H1 (cell line): ENCODE results near the gene FAM171A1.

Experiments used
- CBX8 ChIP-seq: fragments of 300-800, 300-1000 bp; sonication (generic); IDR thresholded peaks from 2 replicates; pipeline ENCODE4 v1.7.1; 2016; ENCODE audit warnings: low read depth, low read length, borderline replicate concordance
- CEBPB ChIP-seq: IDR thresholded peaks from 2 replicates; pipeline ENCODE4 v1.6.1; 2012; ENCODE audit warnings: low read depth, low read length
- EP300 ChIP-seq, 2 experiments: IDR thresholded peaks; 1 replicate in 1 of 2; 2 replicates in 1 of 2; pipeline ENCODE4 v1.6.1; 2011 to 2012; ENCODE audit warnings: low read depth in 2 of 2, low read length in 2 of 2, mild to moderate bottlenecking in 2 of 2, borderline replicate concordance in 1 of 2, inconsistent platforms in 1 of 2, moderate library complexity in 1 of 2
- GTF2F1 ChIP-seq: IDR thresholded peaks from 2 replicates; pipeline ENCODE4 v1.6.1; 2012; ENCODE audit warnings: low read depth, low read length, improper control_type of control experiment, borderline replicate concordance
- KDM5A ChIP-seq: fragments of 200-600 bp; IDR thresholded peaks from 2 replicates; pipeline ENCODE4 v1.7.1; 2012; ENCODE audit warnings: mild to moderate bottlenecking, low read length, inconsistent platforms, mixed read lengths
- MAFK ChIP-seq: IDR thresholded peaks from 2 replicates; pipeline ENCODE4 v1.6.1; 2012; ENCODE audit warnings: low read depth, mild to moderate bottlenecking, improper control_type of control experiment, low read length
- POLR2A ChIP-seq, 2 experiments: IDR thresholded peaks; 1 replicate in 1 of 2; 2 replicates in 1 of 2; pipeline ENCODE4 v1.6.1; 2011; ENCODE audit warnings: low read depth in 2 of 2, low read length in 2 of 2, mild to moderate bottlenecking in 2 of 2; ENCODE audit errors: control extremely low read depth in 1 of 2
- RXRA ChIP-seq: IDR thresholded peaks from 2 replicates; pipeline ENCODE4 v1.6.1; 2011; ENCODE audit warnings: low read depth, mild to moderate bottlenecking, low read length, moderate library complexity; ENCODE audit not compliant: insufficient read depth
- SIX5 ChIP-seq: IDR thresholded peaks from 2 replicates; pipeline ENCODE4 v1.6.1; 2011; ENCODE audit warnings: mild to moderate bottlenecking, low read depth, low read length
- TAF1 ChIP-seq: IDR thresholded peaks from 2 replicates; pipeline ENCODE4 v1.6.1; 2011; ENCODE audit warnings: mild to moderate bottlenecking, low read depth, low read length
- ZNF274 ChIP-seq: IDR thresholded peaks from 2 replicates; pipeline ENCODE4 v1.7.0; 2012; ENCODE audit warnings: low read length, borderline replicate concordance; ENCODE audit errors: extremely low read depth
- TF ChIP-seq, protein P1 (sequence below): IDR thresholded peaks from 2 replicates; pipeline ENCODE4 v1.6.1; 2011; ENCODE audit warnings: low read length, improper control_type of control experiment
- TF ChIP-seq, protein P2 (sequence below), 3 experiments: IDR thresholded peaks; 1 replicate in 2 of 3; 2 replicates in 1 of 3; pipeline versions ENCODE4 v1.5.1 to v1.6.1; 2011; ENCODE audit warnings: low read length in 3 of 3, mild to moderate bottlenecking in 3 of 3, inconsistent platforms in 2 of 3, low read depth in 1 of 3, moderate library complexity in 1 of 3; ENCODE audit not compliant: insufficient read depth in 1 of 3; ENCODE audit errors: control extremely low read depth in 1 of 3

DNA sequence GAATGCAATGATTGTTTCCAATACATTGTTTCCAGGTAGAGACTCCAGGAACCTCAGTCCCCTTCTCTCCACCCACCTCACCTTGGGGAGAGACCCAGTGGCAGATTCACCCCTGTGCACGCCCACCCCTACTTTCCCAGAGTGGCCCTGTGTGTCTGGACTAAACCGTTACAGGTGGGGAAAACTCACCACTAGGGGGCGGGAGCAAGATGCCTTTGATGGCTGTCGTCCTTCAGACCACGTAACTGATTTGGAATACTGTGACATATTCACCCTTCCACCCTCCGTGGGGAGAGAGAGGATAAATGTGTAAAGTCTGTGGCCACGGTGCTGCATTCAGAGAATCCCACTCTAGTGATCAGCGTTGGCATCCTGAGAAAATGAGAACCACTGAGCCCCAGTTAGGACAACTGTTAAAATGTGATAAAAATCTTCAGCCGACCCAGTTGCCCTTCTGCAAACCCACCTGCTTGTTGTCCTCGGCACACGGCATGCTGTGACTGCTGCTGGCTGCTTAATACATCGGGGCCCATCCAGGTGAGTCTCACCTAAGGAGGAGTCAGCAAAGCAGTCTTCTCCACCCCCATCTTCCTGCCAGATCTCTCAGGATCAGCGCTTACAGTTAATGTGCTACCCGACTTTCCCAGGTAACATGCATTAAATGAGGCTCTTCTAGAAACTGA lies 161.1 kb downstream of the FAM171A1 start:
- TF ChIP-seq EP300 (IDR thresholded peaks at IDR 0.05; ENCODE audit: borderline replicate concordance in 1 of 2, low read depth in 2 of 2, low read length in 2 of 2) = no peak
- TF ChIP-seq, protein P1, sequence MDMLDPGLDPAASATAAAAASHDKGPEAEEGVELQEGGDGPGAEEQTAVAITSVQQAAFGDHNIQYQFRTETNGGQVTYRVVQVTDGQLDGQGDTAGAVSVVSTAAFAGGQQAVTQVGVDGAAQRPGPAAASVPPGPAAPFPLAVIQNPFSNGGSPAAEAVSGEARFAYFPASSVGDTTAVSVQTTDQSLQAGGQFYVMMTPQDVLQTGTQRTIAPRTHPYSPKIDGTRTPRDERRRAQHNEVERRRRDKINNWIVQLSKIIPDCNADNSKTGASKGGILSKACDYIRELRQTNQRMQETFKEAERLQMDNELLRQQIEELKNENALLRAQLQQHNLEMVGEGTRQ = no peak
- TF ChIP-seq SIX5 = no peak
- TF ChIP-seq, protein P2, sequence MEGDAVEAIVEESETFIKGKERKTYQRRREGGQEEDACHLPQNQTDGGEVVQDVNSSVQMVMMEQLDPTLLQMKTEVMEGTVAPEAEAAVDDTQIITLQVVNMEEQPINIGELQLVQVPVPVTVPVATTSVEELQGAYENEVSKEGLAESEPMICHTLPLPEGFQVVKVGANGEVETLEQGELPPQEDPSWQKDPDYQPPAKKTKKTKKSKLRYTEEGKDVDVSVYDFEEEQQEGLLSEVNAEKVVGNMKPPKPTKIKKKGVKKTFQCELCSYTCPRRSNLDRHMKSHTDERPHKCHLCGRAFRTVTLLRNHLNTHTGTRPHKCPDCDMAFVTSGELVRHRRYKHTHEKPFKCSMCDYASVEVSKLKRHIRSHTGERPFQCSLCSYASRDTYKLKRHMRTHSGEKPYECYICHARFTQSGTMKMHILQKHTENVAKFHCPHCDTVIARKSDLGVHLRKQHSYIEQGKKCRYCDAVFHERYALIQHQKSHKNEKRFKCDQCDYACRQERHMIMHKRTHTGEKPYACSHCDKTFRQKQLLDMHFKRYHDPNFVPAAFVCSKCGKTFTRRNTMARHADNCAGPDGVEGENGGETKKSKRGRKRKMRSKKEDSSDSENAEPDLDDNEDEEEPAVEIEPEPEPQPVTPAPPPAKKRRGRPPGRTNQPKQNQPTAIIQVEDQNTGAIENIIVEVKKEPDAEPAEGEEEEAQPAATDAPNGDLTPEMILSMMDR (IDR thresholded peaks at IDR 0.05; ENCODE audit: control extremely low read depth in 1 of 3, insufficient read depth in 1 of 3, low read depth in 1 of 3, low read length in 3 of 3) = peak; percentile 74 to 92 (median 86)
- TF ChIP-seq POLR2A (IDR thresholded peaks at IDR 0.05; ENCODE audit: control extremely low read depth in 1 of 2, low read depth in 2 of 2, low read length in 2 of 2) = no peak
- TF ChIP-seq MAFK = no peak
- TF ChIP-seq RXRA = no peak
- no peak for TF ChIP-seq GTF2F1
- no peak for TF ChIP-seq ZNF274
- TF ChIP-seq CBX8 = no peak
- TF ChIP-seq TAF1 = no peak
- TF ChIP-seq CEBPB = no peak
- TF ChIP-seq KDM5A = no peak
